ENCODE results near the gene ABHD6. TPM values are rescaled to one million over a fixed set of nuclear protein-coding genes. Genes with fewer than 3 reads are reported as not detected.

ABHD6 gene
- total RNA-seq, 1 experiment from 2014 or later, result 2.2 TPM

DNA sequence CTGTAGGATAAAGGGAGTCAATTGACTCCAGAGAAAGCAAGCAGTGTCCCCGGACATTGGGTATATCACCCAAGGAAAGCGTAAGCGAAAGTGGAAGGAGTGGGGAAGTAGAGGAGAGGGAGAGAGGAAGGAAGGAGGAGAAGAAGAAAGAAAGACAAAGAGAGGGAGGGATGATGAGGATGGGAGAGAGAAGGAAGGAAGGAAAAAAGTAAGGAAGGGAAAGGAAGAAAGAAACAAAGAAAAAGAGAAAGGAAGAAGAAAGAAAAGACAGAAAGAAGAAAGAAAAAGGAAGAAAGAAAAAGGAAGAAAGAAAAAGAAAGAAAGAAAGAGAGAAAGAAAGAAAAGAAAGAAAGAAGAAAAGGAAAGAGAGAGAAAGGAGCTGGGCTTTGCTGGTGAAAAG lies 27.7 kb upstream of the ABHD6 start:
- Mint-ChIP-seq H3K36me3 (ENCODE audit: insufficient read depth in 1 of 3, low read depth in 3 of 3) (no peaks in the 10 kb centered on the region), H3K4me1 (peaks cover 0 to 2% of the 10 kb centered on the region in 2 experiments; a peak in 2 of 4 replicates), H3K4me3 (no peak overlapping the region), H3K27me3 (ENCODE audit: low read depth) (peaks cover 13% of the 10 kb centered on the region), H3K27ac (no peak overlapping the region; a peak in 1 of 7 replicates), H3K9me3 (no peaks in the 10 kb centered on the region; a peak in 1 of 5 replicates)
- no peak overlapping the region for H2AK5ac ChIP-seq (ENCODE audit: insufficient read length, low read length)
- no peak for TF ChIP-seq CTCF (conservative IDR thresholded peaks at IDR 0.05)
- no peaks in the 10 kb centered on the region for H3K79me2 ChIP-seq (ENCODE audit: insufficient read depth, low read length)
- no peak overlapping the region for H3K4me2 ChIP-seq (ENCODE audit: insufficient read depth, insufficient read length, low read length)
- no peak overlapping the region for H2BK5ac ChIP-seq (ENCODE audit: insufficient read length, low read length)
- H4K91ac ChIP-seq (ENCODE audit: insufficient read length, low read depth, low read length), result no peak overlapping the region
- WGBS (ENCODE audit: extremely low coverage, insufficient read length, low lambda C conversion rate), result no CpG with 5 or more reads among the region's 3 CpGs
- H3K56ac ChIP-seq (ENCODE audit: insufficient read length, low read depth, low read length), result no peak overlapping the region
- H4K8ac ChIP-seq (replicated peaks; ENCODE audit: insufficient read length, low read depth, low read length), result no peak overlapping the region
- H3K27ac ChIP-seq (ENCODE audit: insufficient read length, low read depth, low read length), result no peak overlapping the region
- no peaks in the 10 kb centered on the region for H3K9me3 ChIP-seq (ENCODE audit: control insufficient read depth, low read depth, low read length)
- H3K27me3 ChIP-seq (ENCODE audit: insufficient read depth, low read length), result no peaks in the 10 kb centered on the region
- no peak overlapping the region for H3K14ac ChIP-seq (ENCODE audit: insufficient read depth, low read length)
- no peak overlapping the region for H3K18ac ChIP-seq (ENCODE audit: insufficient read length, low read depth, low read length)
- no peak overlapping the region for H3T11ph ChIP-seq (ENCODE audit: low read length)
- H3K4ac ChIP-seq (ENCODE audit: low read depth, low read length), result no peak overlapping the region
- no peaks in the 10 kb centered on the region for H3K23me2 ChIP-seq (ENCODE audit: insufficient read length, low read depth, low read length, poor library complexity, severe bottlenecking)
- no peak overlapping the region for H2BK120ac ChIP-seq (ENCODE audit: low read depth, low read length, poor library complexity, severe bottlenecking)
- no peak overlapping the region for H3K9ac ChIP-seq (ENCODE audit: extremely low read depth, insufficient read length, low read length)
- no peak overlapping the region for H2AFZ ChIP-seq (ENCODE audit: low read length)
- no peak overlapping the region for H2BK12ac ChIP-seq (ENCODE audit: insufficient read length, low read depth, low read length)
- no peaks in the 10 kb centered on the region for H4K20me1 ChIP-seq (ENCODE audit: control insufficient read depth, insufficient read depth, insufficient read length)
- no peaks in the 10 kb centered on the region for H3K4me1 ChIP-seq (ENCODE audit: insufficient read depth, low read length)
- H3K79me1 ChIP-seq (ENCODE audit: insufficient read depth, low read depth, low read length, poor library complexity, severe bottlenecking), result no peaks in the 10 kb centered on the region
- H4K5ac ChIP-seq (ENCODE audit: insufficient read length, low read depth, low read length), result no peak overlapping the region
- no peak overlapping the region for H3K23ac ChIP-seq (ENCODE audit: insufficient read length, low read depth, low read length)
- H2BK15ac ChIP-seq (ENCODE audit: low read depth, low read length), result no peak overlapping the region
- DNase-seq, result no peak
- H2BK20ac ChIP-seq (ENCODE audit: low read depth, low read length, poor library complexity, severe bottlenecking), result no peak overlapping the region

Measured in H9 (cell line).